RPMI7951 (cell line): ENCODE data around the gene ATP8B1. TPM values are rescaled to one million over a fixed set of nuclear protein-coding genes. Genes with fewer than 3 reads are reported as not detected.
A peak's percentile ranks its signal among the peaks of the same experiment; 100 is the strongest.

Experiments used
- DNase-seq: peaks from one replicate; pipeline ENCODE4 v3.0.0-alpha.2; 2012; ENCODE audit warnings: low read depth
- total RNA-seq: library from RNA; depleted of rRNA; stranded (reverse); fragments of >200 nt; shearing (Covaris generic); gene quantifications from 2 replicates; pipeline ENCODE4 v1.2.3, GENCODE V29; 2014; rRNA removed

Gene ATP8B1
- total RNA-seq, 1 experiment from 2014 or later: 12.5 TPM

- peak; percentile 73 for DNase-seq
Observed at GRCh38 chr18:57624988-57625387, 178.1 kb downstream of the ATP8B1 start.

- no peak for DNase-seq
Observed at GRCh38 chr18:57621246-57621604, 181.9 kb downstream of the ATP8B1 start.

GRCh38 chr18:57619876-57620275 is 183.2 kb downstream of the ATP8B1 start:
- DNase-seq: no peak

GRCh38 chr18:57618910-57619309 is 184.2 kb downstream of the ATP8B1 start:
- DNase-seq: no peak

- no peak for DNase-seq
Observed at GRCh38 chr18:57603871-57604270, 199.2 kb downstream of the ATP8B1 start.

Other genes starting within 250 kb of the ATP8B1 start
- 22.8 and 31.6 TPM in 2 replicates for gene FECH, start 216.6 kb downstream of the ATP8B1 start, total RNA-seq
- gene NARS1, start 181.5 kb downstream of the ATP8B1 start, total RNA-seq: 129 and 158 TPM in 2 replicates
- 8.6 and 10.9 TPM in 2 replicates for gene NEDD4L, start 240.9 kb upstream of the ATP8B1 start, total RNA-seq